Stomach smooth muscle (tissue), 2 donors: ENCODE results near the gene FBRSL1.

Source experiments
- H3K27ac ChIP-seq: one replicate; pipeline ENCODE4 v1.7.0; 2013; ENCODE audit warnings: mild to moderate bottlenecking, low read length, inconsistent platforms
- H3K27me3 ChIP-seq, 2 donors: one replicate each; pipeline ENCODE4 v1.7.0; 2013; ENCODE audit warnings: low read length in 2 of 2; ENCODE audit not compliant: insufficient read depth in 2 of 2, control insufficient read depth in 1 of 2
- H3K36me3 ChIP-seq, 2 donors: one replicate each; pipeline ENCODE4 v1.7.0; 2013; ENCODE audit warnings: low read length in 2 of 2; ENCODE audit not compliant: control insufficient read depth in 2 of 2, insufficient read depth in 2 of 2
- H3K4me1 ChIP-seq: one replicate; pipeline ENCODE4 v1.7.0; 2013; ENCODE audit warnings: low read length; ENCODE audit not compliant: control insufficient read depth, insufficient read depth
- H3K4me3 ChIP-seq, 2 donors: one replicate each; pipeline ENCODE4 v1.7.0; 2013; ENCODE audit warnings: low read length in 2 of 2
- H3K9ac ChIP-seq, 2 donors: one replicate each; pipeline ENCODE4 v1.7.0; 2013; ENCODE audit warnings: low read length in 2 of 2, mild to moderate bottlenecking in 1 of 2
- H3K9me3 ChIP-seq, 2 donors: one replicate each; pipeline ENCODE4 v1.7.0; 2013; ENCODE audit warnings: low read length in 2 of 2; ENCODE audit not compliant: control insufficient read depth in 2 of 2
- donor health status: healthy.
- donor health status: Pancreatic carcinoma.

FBRSL1 gene

DNA sequence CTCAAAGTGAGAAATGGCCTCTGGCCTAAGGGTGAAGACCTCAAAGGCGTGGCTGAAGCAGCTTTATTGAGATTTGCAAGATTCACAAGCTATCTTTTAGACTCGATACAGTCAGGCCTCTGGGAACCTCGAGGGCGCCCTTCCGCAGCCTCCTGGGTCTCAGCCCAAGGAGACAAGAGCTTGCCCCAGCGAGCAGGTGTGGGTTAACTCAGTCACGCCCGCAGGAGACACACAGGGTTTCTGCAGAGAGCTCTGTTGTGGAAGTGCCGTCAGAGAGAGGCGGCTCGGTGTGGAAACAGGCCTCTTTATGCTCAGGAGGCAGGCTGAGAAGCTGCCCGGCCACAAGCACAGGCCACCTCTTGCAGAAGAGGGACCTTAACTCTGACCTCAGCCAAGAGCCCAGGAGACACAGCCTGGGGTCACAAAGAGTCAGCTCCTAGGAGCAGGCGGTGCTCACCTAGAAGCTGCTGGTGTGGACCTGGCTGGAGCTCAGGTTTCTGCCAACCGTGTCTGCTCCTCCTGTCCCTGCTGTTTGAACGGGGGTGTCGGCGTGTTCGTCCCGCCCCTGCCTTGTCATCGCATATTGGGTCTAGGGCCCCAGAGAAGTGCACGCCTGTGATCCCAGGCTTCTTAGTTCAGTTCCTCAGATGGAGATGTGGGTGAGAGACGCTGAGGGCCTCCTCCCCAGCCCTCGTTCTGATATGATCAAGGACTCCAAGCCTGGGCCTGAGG, 42.1 kb upstream of the FBRSL1 start:
- H3K9ac ChIP-seq = no peak overlapping the region
- no peak overlapping the region for H3K4me3 ChIP-seq
- peaks cover 5 to 6% of the 10 kb centered on the region in 2 donors for H3K27me3 ChIP-seq
- no peaks in the 10 kb centered on the region for H3K9me3 ChIP-seq
- H3K4me1 ChIP-seq = peaks cover 8% of the 10 kb centered on the region
- no peaks in the 10 kb centered on the region for H3K36me3 ChIP-seq
- no peak overlapping the region for H3K27ac ChIP-seq

DNA sequence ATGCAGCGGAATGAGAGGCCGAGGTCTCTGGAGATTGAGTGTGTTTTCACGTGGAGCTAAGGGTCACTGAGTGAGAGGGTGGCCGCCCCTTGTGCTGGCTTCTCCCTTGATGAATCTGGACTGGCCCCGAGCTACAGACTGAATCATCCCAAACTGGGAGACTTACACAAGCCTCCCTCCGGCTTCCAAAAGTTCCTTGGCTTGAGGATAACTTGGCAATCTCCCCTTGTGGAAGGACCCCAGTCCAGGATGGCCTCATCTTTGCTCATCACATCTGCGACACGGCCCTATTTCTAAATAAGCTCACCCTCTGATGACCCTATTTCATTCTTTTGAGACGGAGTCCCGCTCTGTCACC, 41.5 kb upstream of the FBRSL1 start:
- Histone ChIP-seq H3K27ac (no peak overlapping the region), H3K4me3 (no peak overlapping the region), H3K4me1 (peaks cover 8% of the 10 kb centered on the region), H3K36me3 (no peaks in the 10 kb centered on the region), H3K9me3 (no peaks in the 10 kb centered on the region), H3K27me3 (peaks cover 6 to 7% of the 10 kb centered on the region in 2 donors), H3K9ac (no peak overlapping the region)

DNA sequence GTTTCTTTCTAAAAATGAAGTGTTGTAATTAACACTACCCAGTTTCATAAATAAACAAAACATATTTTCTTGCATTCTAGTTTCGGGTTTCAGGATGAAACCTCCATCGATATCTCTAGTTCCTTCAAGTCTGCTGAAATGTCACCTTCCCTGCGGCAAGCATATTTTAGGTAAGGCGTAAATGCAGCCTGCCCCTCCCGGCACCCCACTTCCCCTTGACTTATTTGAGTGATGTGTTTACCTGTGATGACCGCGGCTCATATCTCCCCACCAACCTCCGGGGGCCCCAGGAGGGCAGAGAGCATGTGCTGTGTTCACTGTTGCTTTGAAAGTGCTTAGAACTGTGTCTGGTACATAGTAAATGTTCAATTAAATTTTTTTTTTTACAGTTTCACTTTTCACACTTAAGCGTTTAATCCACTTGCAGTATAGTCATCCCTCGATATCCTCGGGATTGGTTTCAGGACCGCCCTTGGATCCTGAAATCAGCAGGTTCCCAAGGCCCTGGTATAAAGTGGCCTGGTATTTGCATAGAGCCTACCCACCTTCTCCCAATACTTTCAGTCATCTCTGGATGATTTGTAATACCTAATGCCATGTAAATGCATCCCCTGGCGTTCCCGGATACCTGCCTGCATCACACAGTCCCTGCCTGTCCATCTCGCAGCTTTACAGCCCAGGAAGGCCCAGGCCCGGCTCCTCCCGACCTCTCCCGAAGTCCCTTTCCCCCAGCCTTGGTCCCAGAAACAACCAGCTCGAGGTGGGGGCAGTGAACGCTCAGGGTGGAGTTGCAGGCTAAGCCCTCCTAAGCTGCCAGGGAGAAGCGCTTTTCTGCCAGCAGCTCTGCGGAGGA, 40.2 kb upstream of the FBRSL1 start:
- Histone ChIP-seq H3K4me3 (no peak overlapping the region), H3K27me3 (peaks cover 6 to 8% of the 10 kb centered on the region in 2 donors), H3K9ac (no peak overlapping the region), H3K9me3 (no peaks in the 10 kb centered on the region), H3K36me3 (no peaks in the 10 kb centered on the region), H3K27ac (no peak overlapping the region), H3K4me1 (peaks cover 8% of the 10 kb centered on the region)

DNA sequence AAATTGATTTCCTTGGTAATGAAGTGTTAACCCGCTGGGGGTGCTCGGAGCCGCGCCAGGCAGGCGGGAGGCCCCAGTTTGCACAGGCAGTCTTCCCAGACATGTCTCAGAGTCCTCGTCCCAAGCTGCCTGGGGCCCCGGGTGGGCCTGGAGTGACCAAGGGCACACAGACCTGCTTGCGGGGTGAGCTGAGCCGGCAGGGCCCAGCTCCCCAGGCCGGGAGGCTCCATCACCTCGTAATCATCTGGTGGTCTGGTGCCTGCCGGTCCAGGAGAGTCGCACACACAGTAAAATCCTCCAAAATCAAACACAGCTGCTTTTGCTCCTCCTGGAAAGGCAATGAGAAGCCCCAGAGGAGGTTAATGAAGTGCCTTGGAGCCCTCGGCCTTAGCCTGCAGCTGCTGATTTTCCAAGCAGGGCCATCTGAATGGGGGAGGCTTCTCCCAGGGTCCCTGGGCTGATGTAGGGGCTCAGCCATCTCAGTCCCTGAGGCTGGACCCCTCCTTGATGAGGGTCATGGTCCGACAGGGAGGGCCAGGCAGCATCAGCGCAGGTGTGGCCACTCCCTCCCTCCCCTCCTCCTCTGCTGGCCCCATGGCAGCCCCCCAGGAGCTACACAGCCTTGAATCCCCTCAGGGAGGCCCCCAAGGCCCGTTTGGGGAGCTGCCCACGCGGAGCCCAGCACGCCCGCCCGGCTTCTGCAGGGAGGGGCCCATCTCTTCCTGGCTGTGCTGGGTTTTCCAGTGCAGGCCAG, 39.4 kb upstream of the FBRSL1 start:
- Histone ChIP-seq H3K27me3 (peaks cover 6 to 8% of the 10 kb centered on the region in 2 donors), H3K27ac (no peak overlapping the region), H3K4me1 (peaks cover 8% of the 10 kb centered on the region), H3K9ac (no peak overlapping the region), H3K36me3 (no peaks in the 10 kb centered on the region), H3K9me3 (no peaks in the 10 kb centered on the region), H3K4me3 (peak overlapping the region in 1 of 2 donors; percentile 8)

DNA sequence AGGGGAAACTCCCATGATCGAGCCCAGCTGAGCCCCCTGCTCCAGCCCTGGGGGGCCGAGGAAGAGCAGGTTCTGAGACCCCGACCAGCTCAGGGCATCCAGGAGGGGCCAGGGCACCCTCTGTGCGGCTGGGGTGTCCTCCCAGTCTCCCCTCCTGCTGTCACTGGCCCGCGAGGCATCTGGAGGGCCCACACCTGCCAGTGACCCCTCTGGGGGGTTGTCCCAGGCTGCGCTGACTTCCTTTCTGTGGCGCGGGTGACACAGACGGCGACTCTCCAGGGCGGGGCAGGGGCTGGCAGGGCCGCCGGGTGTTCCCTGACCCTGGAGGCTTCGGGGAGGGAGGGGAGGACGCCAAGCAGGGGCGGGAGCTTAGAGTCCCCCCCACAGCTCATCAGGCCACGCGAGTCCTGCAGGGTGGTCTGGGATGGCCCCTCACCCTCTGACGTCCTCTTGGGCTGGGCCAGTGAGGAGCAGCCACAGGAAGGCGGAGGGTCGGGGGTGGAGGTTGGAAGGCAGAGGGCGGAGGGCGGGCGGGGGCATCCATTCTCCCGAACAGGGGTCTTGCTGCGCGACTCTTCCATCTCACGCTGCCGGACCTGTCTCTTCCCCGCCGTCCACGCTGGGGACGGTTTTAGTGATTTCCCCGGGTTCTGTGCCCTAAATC, 38.6 kb upstream of the FBRSL1 start:
- peaks cover 8% of the 10 kb centered on the region for H3K4me1 ChIP-seq
- H3K4me3 ChIP-seq = no peak overlapping the region
- no peak overlapping the region for H3K27ac ChIP-seq
- no peak overlapping the region for H3K9ac ChIP-seq
- H3K36me3 ChIP-seq = no peaks in the 10 kb centered on the region
- H3K9me3 ChIP-seq = no peaks in the 10 kb centered on the region
- peaks cover 7 to 8% of the 10 kb centered on the region in 2 donors for H3K27me3 ChIP-seq

DNA sequence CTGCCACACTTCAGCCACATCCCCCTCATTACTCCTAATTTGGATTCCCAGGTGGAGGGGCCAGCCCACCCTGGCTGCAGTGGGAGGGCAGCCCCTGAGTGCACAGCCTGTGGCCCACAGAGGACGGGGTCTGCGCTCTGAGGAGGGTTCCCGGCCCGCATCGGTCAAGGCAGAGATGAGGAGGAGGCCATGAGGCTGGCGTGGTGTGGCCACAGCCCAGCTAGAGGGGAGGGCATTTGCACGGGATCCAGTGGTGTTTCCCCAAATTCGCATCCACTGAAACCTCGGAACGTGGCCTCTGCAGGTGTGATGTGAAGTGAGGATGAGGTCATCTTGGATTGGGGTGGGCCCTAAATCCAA, 38.1 kb upstream of the FBRSL1 start:
- no peaks in the 10 kb centered on the region for H3K9me3 ChIP-seq
- peaks cover 8 to 12% of the 10 kb centered on the region in 2 donors for H3K27me3 ChIP-seq
- H3K4me3 ChIP-seq = no peak overlapping the region
- H3K9ac ChIP-seq = no peak overlapping the region
- H3K27ac ChIP-seq = no peak overlapping the region
- H3K36me3 ChIP-seq = no peaks in the 10 kb centered on the region
- peaks cover 8% of the 10 kb centered on the region for H3K4me1 ChIP-seq

DNA sequence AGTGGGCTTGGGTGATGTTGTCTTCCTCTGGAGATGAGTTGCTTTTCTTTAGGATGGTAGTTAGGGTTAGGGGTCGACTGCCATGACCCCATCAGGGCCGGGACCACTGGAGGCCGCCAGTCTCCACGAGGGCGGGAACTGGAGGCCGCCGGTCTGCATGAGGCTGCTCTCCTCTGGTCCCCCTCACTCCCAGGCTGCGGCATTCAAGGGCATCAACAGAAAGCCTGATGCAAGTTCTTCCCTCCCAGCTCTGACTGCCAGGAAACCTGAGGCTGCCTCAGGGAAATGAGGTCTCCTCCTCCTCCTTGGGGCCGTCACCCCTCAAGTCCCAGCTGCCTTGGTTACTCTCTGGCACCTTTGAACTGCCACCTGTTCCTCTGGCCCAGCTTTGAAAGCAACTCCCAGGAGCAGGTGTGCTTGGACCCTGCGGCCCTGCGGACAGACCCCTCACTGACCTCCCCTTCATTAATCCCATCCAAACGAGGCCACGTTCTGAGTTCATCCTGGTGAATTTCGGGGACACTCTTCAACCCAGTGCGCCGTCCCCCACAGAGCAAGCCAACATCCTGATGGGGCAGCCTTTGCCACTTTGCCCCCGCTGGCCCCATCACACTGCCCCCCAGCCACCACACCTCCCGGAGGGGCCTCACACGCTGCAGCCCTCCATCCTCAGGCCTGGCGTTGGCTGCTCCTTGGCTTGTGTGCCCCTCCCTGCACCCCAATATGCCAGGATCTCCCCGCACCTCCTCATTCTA, 37.2 kb upstream of the FBRSL1 start:
- Histone ChIP-seq H3K27ac (no peak overlapping the region), H3K36me3 (no peaks in the 10 kb centered on the region), H3K9me3 (no peaks in the 10 kb centered on the region), H3K9ac (no peak overlapping the region), H3K4me3 (no peak overlapping the region), H3K4me1 (peaks cover 8% of the 10 kb centered on the region), H3K27me3 (peaks cover 8 to 14% of the 10 kb centered on the region in 2 donors)

DNA sequence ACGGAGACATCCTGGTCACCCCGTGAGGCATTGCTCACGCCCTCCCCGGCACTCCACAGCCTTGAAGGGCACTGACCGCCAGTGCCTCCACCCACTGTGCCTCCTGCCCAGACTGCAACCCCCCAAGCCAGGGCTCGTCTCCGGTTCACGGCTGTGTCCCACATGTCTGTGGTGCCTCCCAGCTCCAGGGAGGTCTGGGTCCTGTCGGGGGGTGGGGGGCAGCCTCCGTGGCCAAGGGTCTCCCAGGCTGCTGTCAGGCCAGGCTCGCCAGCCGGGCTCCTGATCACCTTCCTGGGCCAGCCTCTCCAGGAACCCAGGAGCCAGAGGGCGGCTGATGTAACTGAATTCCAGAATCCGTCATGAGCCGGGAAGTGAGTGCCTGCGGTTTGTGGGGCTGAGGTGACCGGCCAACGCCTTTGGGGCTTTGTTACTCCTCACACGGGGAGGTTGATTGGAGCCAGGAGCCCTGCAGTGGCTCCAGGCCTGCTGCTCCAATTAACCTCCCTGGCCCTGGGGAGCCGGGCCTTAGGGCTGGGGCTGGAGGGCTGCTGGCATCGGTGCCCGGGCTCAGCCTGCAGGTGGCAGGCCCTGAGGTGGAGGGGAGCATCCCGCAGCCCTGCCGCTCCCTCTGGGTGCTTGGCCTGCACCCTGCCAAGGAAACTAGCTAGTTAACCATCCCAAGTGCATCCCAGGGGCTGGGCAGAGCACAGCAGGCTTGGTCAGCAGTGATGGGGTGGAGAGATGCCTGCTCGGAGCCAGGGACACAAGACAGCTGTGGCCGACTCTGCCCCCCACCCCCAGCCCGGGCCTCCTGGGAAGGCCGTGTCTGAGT, 36.4 kb upstream of the FBRSL1 start:
- H3K27ac ChIP-seq = no peak overlapping the region
- H3K9ac ChIP-seq = no peak overlapping the region
- peaks cover 12 to 17% of the 10 kb centered on the region in 2 donors for H3K27me3 ChIP-seq
- no peaks in the 10 kb centered on the region for H3K36me3 ChIP-seq
- peaks cover 8% of the 10 kb centered on the region for H3K4me1 ChIP-seq
- H3K4me3 ChIP-seq = no peak overlapping the region
- H3K9me3 ChIP-seq = no peaks in the 10 kb centered on the region

DNA sequence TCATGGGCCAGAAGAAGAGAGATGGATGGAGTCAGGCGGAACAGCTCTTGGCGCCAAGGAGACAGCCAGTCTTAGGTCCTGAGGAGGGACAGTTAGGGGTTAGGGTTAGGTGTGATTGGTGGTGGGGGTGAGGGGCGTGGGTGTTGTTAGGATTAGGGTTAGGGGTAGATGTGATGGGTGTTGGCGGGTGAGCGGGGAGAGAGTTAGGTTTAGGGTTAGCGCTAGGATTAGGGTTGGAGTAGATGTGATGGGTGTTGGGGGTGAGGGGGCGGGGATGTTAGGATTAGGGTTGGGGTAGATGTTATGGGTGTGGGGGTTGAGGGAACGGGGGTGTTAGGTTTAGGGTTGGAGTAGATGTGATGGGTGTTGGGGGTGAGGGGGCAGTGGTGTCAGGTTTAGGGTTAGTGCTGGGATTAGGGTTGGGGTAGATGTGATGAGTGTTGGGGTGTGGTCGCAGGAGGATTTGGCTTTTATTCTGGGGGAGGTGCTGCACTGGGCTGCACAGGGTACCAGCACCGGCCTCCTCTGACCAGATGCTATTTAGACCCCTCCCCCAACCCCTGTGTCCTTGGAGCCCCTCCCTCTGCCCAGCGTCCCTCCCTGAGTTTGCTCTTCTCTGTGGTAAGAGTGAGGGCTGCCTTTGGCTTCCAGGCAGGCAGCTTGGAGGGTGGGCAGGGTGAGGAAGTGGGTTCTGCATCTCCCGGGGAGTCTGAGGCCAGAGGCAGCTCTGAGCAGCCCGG, 35.6 kb upstream of the FBRSL1 start:
- peaks cover 12 to 21% of the 10 kb centered on the region in 2 donors for H3K27me3 ChIP-seq
- peaks cover 8% of the 10 kb centered on the region for H3K4me1 ChIP-seq
- no peaks in the 10 kb centered on the region for H3K9me3 ChIP-seq

More for the DNA sequence above, 35.6 kb upstream of the FBRSL1 start:
- no peak overlapping the region for H3K4me3 ChIP-seq
- no peak overlapping the region for H3K9ac ChIP-seq
- H3K36me3 ChIP-seq = no peaks in the 10 kb centered on the region
- no peak overlapping the region for H3K27ac ChIP-seq
